Stimulated activated CD4-positive, alpha-beta T cell treated with anti-CD3 and anti-CD28 coated beads, Interleukin-4, amount 100 ng/mL, for 4 hours (primary cell): ENCODE data around the gene STK32A.

Experiments
- DNase-seq, 2 experiments: peaks; one replicate each; pipeline ENCODE4 v3.0.0-alpha.2; 2020

The STK32A gene

DNA sequence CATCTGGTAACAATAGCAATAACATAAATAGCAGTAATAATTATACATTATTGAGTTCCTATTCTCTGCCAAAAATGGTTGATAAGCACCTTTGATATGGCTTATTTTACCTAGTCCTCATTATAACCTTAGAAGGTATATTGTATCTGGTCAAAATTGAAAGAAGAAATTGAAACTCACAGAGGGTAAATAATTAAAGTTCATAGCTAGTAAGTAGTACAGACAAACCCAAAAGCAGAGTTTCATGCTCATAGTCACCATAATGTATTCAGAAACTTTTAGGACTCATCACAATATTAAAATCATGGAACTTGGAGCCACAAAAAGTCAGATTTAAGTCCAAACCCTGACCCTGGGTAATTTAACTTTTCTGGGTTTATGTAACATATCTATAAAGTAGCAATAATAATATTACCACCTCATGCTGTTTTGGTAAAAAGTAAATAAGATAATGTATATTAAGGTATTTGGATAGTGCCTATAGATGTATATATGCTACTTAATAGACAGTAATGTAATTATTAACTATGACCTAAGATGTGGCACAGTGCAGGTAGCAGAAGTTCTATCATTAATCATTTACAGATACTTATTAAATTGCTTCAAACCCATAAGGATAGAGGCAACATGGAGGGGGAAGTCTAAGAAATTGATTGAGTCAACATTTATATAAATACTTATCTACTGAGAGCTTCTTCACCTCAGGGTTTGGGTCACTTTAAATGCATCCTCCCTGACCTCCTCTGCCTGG is 32.4 kb downstream of the STK32A start:
- DNase-seq, result no peak

- no peak for DNase-seq
These were observed 41.7 kb downstream of the STK32A start for GRCh38 chr5:147276497-147276896.

- DNase-seq, result no peak
These were observed 51.5 kb downstream of the STK32A start for GRCh38 chr5:147286296-147286695.

- DNase-seq, result no peak
These were observed 52.3 kb downstream of the STK32A start for GRCh38 chr5:147287110-147287509.

- no peak for DNase-seq
These were observed 55.4 kb downstream of the STK32A start for GRCh38 chr5:147290261-147290660.

DNA sequence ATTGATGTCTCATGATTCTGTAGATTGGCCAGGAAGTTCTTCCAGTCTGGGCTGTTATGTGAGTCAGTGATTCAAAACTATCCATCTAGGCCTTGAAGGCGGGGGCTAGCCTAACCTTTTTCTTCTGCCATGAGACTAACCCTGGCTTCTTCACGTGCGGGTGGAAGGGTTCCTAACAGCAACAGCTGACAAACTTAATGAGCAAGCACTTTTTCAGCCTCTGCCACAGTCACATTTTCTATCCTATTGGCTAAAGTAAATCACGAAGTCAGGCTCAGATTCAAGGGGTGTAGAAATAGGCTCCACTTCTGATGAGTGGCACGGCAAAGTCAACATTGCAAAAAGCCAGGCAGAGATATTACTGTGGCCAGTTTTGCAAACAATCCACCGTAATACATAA is 68.4 kb downstream of the STK32A start:
- DNase-seq, result no peak

DNA sequence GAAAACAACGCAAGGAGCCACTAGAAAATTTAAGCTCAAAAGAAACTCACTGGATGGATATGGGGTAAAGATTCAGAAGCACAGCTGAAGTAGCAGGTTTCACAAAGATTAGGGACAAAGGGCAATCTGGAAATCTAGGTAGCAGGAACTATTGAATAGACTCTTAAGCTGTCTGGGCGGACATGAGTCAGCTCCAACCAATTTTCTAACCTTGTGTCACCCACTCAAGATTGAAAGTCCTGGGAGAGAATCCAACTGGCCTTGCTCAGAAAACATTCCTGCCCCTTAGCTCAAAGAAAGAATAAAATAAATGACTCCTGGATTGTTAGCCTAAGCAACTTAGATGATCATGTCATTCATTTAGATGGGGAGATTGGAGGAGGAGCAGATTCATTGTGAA is 69.2 kb downstream of the STK32A start:
- DNase-seq, result no peak

GRCh38 chr5:147305147-147305546 is 70.3 kb downstream of the STK32A start:
- DNase-seq, result no peak

DNA sequence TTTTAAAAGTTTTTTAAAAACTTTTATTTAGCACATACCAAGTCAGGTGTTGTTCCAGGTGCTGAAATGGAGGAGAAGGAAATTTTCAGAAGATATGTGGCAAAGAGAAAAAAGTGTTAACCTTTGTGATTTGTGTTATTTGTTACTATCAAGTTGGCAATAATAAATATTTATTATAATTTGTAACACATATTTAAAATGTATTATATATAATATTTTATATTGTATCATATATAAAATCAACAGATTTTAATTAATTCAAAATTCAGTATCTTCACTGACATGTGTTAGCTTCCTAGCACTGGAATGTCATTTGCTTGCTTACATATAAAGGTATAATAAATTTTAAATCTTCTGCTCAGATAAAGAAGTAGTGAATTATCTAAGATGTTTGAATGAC is 71.5 kb downstream of the STK32A start:
- no peak for DNase-seq

DNA sequence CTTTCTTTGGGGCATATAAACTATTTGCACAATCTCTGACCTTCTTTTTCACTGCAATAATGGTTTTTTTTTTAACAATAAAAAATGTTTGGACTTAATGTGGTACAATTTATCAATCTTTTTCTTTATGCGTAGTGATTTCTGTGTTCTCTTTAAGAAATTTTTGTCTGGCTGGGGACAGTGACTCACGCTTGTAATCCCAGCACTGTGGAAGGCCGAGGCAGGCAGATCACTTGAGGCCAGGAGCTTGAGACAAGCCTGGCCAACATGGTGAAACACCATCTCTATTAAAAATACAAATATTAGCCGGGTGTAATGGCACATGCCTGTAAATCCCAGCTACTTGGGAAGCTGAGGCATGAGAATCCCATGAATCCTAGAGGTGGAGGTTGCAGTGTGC is 72.3 kb downstream of the STK32A start:
- no peak for DNase-seq

GRCh38 chr5:147309621-147310020 is 74.8 kb downstream of the STK32A start:
- DNase-seq, result no peak

DNA sequence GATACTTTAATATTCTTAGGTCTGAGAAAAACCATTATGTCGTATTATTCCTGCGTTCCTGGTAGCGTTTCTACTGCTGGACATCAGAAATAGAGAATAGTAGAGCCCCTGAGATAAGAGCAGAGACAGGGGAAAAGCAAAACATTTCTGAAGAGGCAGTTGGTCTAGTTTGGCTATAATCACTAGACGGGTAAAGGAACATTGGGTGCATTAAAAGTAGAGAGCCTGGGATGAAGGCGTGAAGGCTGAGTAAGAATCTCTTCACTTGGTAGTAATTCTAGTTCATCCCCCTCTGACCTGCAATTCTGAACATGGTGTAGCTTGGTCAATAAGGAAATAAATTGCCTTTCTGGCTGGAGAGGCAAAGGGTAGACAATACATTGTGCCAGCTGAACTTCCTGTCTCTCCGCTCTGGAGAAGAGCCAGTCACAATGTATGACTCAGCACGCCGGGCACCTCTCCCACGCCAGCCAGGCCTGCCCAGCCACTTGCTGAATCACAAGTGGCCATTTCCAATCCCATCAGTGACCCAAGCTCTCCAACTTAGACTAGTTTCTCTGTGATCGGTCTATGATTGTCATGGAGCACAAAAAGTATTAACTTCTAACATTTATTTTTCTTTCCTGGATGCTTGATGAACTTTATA is 75.4 kb downstream of the STK32A start:
- no peak for DNase-seq

DNA sequence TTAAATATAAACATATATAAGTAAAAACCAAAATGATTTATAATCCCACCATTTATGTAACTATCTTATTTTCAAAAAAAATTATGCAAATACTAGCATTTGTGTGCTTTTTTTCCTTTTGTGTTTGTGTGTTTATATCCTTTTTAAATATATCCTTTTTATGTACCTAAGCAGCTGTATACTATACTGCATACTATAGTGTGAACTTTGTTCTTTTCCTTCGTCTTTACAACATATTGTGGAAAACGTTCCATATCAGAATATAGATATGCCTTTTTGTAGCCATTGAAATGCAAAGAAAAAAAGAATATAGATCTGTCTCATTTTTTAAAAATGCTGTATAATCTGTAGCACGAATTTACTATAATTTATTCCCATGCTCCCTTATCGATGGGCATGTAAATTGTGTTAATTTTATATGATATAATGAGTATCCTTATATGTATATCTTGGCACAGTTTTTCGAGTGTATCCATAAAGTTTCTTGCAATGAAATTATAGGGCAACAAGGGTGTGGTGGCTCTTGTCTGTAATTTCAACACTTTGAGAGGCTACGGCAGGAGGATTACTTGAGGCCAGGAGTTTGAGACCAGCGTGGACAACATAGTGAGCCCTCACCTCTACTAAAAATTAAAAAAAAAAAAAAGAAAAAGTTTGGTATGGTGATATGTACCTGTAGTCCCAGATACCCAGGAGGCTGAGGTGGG is 83.3 kb downstream of the STK32A start:
- no peak for DNase-seq

GRCh38 chr5:147321569-147321968 is 86.7 kb downstream of the STK32A start:
- no peak for DNase-seq

DNA sequence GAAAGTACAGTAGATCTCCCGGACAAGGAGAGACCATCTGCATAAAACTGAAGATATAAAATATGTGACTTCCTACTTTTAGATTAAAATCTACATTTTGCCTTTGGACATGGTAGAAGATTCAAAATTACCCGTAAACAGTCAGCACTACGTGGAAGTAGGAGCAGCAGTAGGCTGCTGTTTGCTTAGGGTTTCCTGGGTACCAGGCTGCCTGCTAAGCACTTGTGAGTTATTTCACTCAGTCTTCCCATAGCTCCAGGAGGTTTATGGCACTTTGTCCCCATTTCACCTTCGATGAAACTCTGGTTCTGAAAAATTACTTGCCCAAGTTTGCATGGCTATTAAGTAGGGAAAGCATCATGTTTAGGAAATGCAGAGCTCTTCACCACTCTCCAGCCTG is 92.6 kb downstream of the STK32A start:
- no peak for DNase-seq

DNA sequence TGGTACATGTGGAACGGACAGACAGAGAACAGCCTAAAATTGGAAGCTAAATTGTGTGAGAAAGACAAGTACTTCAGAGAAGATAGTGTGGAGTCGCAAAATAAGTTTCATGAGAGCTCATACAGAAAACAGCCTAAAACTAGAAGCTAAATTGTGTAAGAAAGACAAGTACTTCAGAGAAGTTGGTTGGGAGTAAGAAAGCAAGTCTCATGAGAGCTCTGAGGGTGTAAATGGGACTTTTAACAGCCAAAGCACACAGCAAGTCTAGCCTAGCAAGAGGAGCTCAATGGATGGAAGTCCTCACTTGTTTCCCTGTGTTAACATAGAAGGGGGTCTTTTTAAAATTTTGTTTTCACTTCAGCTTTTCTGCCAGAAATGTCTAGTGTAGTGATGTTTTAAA is 93.1 kb downstream of the STK32A start:
- no peak for DNase-seq

GRCh38 chr5:147332658-147333057 is 97.8 kb downstream of the STK32A start:
- DNase-seq, result no peak

DNA sequence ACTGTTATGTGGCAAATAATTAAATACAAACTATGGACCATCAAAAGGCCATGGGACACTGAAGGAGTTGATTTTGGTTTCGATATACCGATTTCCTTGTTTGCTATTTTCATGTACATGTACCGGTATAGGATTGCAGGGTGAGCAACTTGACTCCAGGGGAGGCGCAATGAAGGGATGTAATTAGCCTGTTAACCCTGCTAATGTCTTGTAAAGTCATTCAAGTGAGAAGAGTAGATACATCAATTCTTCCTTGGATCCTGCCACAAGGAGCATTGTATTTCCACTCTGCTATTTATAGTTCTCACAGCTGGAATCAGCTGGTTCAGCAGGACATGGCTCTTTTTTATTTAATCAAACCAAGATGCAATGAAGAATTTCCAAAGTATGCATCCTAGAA is 102.0 kb downstream of the STK32A start:
- no peak for DNase-seq

DNA sequence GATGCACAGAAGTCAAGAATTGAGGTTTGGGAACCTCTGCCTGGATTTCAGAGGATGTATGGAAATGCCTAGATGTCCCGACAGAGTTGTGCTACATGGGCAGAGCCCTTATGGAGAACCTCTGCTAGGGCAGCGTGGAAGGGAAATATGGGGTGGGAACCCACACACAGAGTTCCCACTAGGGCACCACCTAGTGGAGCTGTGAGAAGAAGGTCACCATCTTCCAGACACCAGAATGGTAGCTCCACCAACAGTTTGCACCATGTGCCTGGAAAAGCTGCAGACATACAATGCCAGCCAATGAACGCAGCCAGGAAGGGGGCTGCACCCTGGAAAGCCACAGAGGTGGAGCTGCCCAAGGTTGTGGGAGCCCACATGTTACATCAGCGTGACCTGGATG is 104.5 kb downstream of the STK32A start:
- DNase-seq, result no peak

DNA sequence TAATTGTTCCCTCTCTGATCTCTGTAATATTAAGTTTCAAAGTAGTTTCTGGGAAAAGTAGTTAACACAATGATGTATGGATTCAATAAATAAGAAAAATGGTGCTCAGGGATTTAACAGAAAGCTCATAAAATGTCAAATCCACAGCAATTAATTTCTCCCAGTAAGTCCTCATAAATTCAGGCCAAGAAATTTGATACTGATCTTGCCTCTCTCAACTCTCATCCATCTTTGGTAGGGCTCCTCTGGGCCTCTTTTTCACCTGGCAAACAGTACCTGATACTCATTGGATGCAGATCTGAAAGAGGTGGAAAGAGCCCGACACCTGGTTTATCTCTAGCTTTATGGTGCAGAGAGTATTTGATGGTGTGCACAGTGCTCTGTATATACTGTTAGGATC is 106.1 kb downstream of the STK32A start:
- no peak for DNase-seq

- DNase-seq, result no peak
These were observed 106.5 kb downstream of the STK32A start for GRCh38 chr5:147341345-147341744.

GRCh38 chr5:147344861-147345260 is 110.0 kb downstream of the STK32A start:
- no peak for DNase-seq

DNA sequence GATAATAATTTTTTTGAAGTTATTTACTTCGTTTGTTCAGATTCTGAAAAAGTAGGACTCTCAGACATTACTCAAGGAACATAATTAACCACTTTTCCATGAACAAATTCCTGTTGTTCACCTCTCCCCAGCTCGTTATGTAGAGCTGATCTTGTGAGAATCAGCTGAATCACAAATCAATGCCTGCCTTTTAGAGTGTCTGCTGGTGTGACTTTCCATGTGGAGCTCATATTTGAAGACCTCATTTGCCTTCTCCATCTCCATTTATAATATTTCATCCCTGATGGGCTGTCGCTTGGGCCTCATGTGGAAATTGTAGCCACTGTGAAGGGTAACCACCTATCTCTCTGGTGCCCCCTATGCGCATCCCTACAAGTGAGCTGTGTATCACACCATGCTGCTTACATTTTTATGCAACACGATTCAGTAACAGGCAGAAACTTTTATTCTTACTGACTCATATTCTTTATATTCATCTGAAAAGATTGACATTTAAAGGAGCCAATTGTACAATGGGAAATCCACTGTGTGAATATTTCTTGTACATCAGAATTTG is 111.3 kb downstream of the STK32A start:
- DNase-seq, result no peak

- DNase-seq, result no peak
These were observed 113.2 kb downstream of the STK32A start for GRCh38 chr5:147348046-147348445.
